GM13977 (cell line): ENCODE data around the gene E2F1.

Experiments
- DNase-seq: peaks from one replicate; pipeline ENCODE4 v3.0.0; 2012; ENCODE audit warnings: low spot score
- CTCF ChIP-seq: IDR thresholded peaks from 2 replicates; pipeline ENCODE4 v1.5.1; 2012; ENCODE audit warnings: mild to moderate bottlenecking, control low read depth; ENCODE audit not compliant: insufficient read depth; ENCODE audit errors: extremely low read depth, missing control alignments
- in situ Hi-C: fragments of 300-500 bp; cut with MboI; formaldehyde crosslinking; loops from one replicate; pipeline ENCODE4 v1.12.0; 2022; ENCODE audit warnings: low sequenced_read_pairs, low pct_unique_long_range_greater_than_20kb, mixed read lengths, inconsistent platforms; ENCODE audit not compliant: unreplicated experiment

E2F1 gene

GRCh38 chr20:33663161-33664084 lies 22.8 kb downstream of the E2F1 start:
- TF ChIP-seq CTCF: no peak
- peak; percentile 93 for DNase-seq

GRCh38 chr20:33662172-33662571 lies 24.0 kb downstream of the E2F1 start, which contains the start of gene C20orf144:
C20orf144 (plus strand) TSS chr20:33662327; CDS start chr20:33662346, 19 bp downstream.
- no peak for DNase-seq
- TF ChIP-seq CTCF: no peak
- in situ Hi-C loops: no loop called here

More at GRCh38 chr20:33663161-33664084, 22.8 kb downstream of the E2F1 start:
- in situ Hi-C loops: no loop called here

- no peak for DNase-seq
- no peak for TF ChIP-seq CTCF
- in situ Hi-C loops: no loop called here
Observed at GRCh38 chr20:33660685-33661058, 25.5 kb downstream of the E2F1 start.

GRCh38 chr20:33660035-33660684 lies 26.0 kb downstream of the E2F1 start:
- DNase-seq: no peak
- no peak for TF ChIP-seq CTCF
- in situ Hi-C loops: no loop called here

- TF ChIP-seq CTCF: no peak
- in situ Hi-C loops: loop anchor here (10.0 kb wide), 1 partner anchor 205 kb away; no protein-coding TSS in a partner anchor
- DNase-seq: no peak
Observed at GRCh38 chr20:33659341-33660034, 26.7 kb downstream of the E2F1 start.

- no peak for DNase-seq
- no peak for TF ChIP-seq CTCF
- in situ Hi-C loops: loop anchor here (10.0 kb wide), 1 partner anchor 204 kb away; no protein-coding TSS in a partner anchor
Observed at GRCh38 chr20:33658929-33659328, 27.3 kb downstream of the E2F1 start.
